Common myeloid progenitor, CD34-positive (primary cell): ENCODE data around the gene NEXMIF.
"Not testable (repeated sequence)": the region's sequence is repeated elsewhere in the genome, so short reads cannot be mapped to it uniquely, and the experiment has no call there.

Experiments used
- CTCF ChIA-PET: fragments of 350-600 bp; sonication (Branson Sonifier 250); formaldehyde crosslinking; loops from one replicate; lab custom pipeline; 2021; ENCODE audit warnings: antibody characterized with exemption; lab: Charles Lee
- POLR2A ChIA-PET: fragments of 350-600 bp; sonication (Branson Sonifier 250); formaldehyde crosslinking; loops from one replicate; lab custom pipeline; 2021; ENCODE audit warnings: antibody characterized with exemption; lab: Charles Lee
- DNase-seq, 3 donors: peaks; one replicate each; pipeline versions ENCODE4 v3.0.0 to v3.0.0-alpha.2; 2013
- H3K27ac ChIP-seq, 2 experiments: 1 replicate in 1 of 2; 2 replicates in 1 of 2; pipeline ENCODE4 v1.7.0; 2013; ENCODE audit warnings: inconsistent platforms in 2 of 2, low read length in 2 of 2, mild to moderate bottlenecking in 2 of 2, low read depth in 1 of 2, moderate library complexity in 1 of 2; ENCODE audit not compliant: severe bottlenecking in 2 of 2, insufficient read depth in 1 of 2, poor library complexity in 1 of 2
- H3K27me3 ChIP-seq, 5 experiments: replicated peaks in 2 of 5; 1 replicate in 3 of 5; 2 replicates in 2 of 5; pipeline versions ENCODE4 v1.6.1 to v1.7.0; 2013; ENCODE audit warnings: low read length in 4 of 5, mild to moderate bottlenecking in 2 of 5, moderate library complexity in 2 of 5, inconsistent platforms in 1 of 5; ENCODE audit not compliant: insufficient read depth in 5 of 5, control insufficient read depth in 4 of 5
- H3K36me3 ChIP-seq, 4 experiments: 1 replicate in 2 of 4; 2 replicates in 2 of 4; pipeline versions ENCODE4 v1.6.1 to v1.7.0; 2013; ENCODE audit warnings: low read length in 3 of 4, control low read depth in 1 of 4, mild to moderate bottlenecking in 1 of 4; ENCODE audit not compliant: control insufficient read depth in 4 of 4, insufficient read depth in 4 of 4
- H3K4me1 ChIP-seq, 4 experiments: 1 replicate in 3 of 4; 2 replicates in 1 of 4; pipeline versions ENCODE4 v1.6.1 to v1.7.1; 2013; ENCODE audit warnings: low read length in 3 of 4, mild to moderate bottlenecking in 3 of 4, control low read depth in 1 of 4, inconsistent platforms in 1 of 4, moderate library complexity in 1 of 4; ENCODE audit not compliant: control insufficient read depth in 4 of 4, insufficient read depth in 4 of 4; ENCODE audit errors: control extremely low read depth in 1 of 4
- H3K4me3 ChIP-seq, 7 experiments: 1 replicate in 4 of 7; 2 replicates in 3 of 7; pipeline versions ENCODE4 v1.5.1 to v1.7.0; 2013; ENCODE audit warnings: mild to moderate bottlenecking in 7 of 7, low read length in 6 of 7, moderate library complexity in 6 of 7, inconsistent platforms in 2 of 7, low read depth in 2 of 7, control low read depth in 1 of 7; ENCODE audit not compliant: insufficient read depth in 4 of 7, control insufficient read depth in 1 of 7; ENCODE audit errors: extremely low read depth in 1 of 7
- H3K9me3 ChIP-seq, 5 experiments: 1 replicate in 4 of 5; 2 replicates in 1 of 5; pipeline versions ENCODE4 v1.6.1 to v1.7.1; 2013; ENCODE audit warnings: low read length in 4 of 5, mild to moderate bottlenecking in 2 of 5, inconsistent platforms in 1 of 5, low read depth in 1 of 5, moderate library complexity in 1 of 5; ENCODE audit not compliant: control insufficient read depth in 4 of 5, insufficient read depth in 2 of 5; ENCODE audit errors: control extremely low read depth in 1 of 5
- WGBS: methylation state at CpG from one replicate; pipeline ENCODE4 v1.1.5; 2013; ENCODE audit not compliant: insufficient coverage; 5-methylcytosine and 5-hydroxymethylcytosine counted together

NEXMIF gene

GRCh38 chrX:74705269-74705668 is 220.0 kb downstream of the NEXMIF start:
- no peak for DNase-seq
- WGBS: no CpG with 5 or more reads among the region's 2 CpGs
- H3K9me3 ChIP-seq: peaks cover 0 to 2% (median 0%) of the 10 kb centered on the region in 5 experiments
- no peak overlapping the region for H3K4me3 ChIP-seq
- H3K36me3 ChIP-seq: no peaks in the 10 kb centered on the region
- no peak overlapping the region for H3K27ac ChIP-seq
- POLR2A ChIA-PET: no interaction called here
- CTCF ChIA-PET: no interaction called here
- no peaks in the 10 kb centered on the region for H3K4me1 ChIP-seq
- no peaks in the 10 kb centered on the region for H3K27me3 ChIP-seq

GRCh38 chrX:74701343-74701742 is 223.9 kb downstream of the NEXMIF start:
- POLR2A ChIA-PET: not testable (repeated sequence)

GRCh38 chrX:74684466-74684865 is 240.8 kb downstream of the NEXMIF start:
- POLR2A ChIA-PET: no interaction called here
- CTCF ChIA-PET: no interaction called here

More at GRCh38 chrX:74701343-74701742, 223.9 kb downstream of the NEXMIF start:
- DNase-seq, H3K4me3 ChIP-seq, H3K36me3 ChIP-seq, CTCF ChIA-PET, H3K9me3 ChIP-seq, H3K27ac ChIP-seq, H3K27me3 ChIP-seq, H3K4me1 ChIP-seq: not testable (repeated sequence)
- 100% methylated on average over 1 of the region's 2 CpGs for WGBS

More at GRCh38 chrX:74684466-74684865, 240.8 kb downstream of the NEXMIF start:
- 75% methylated on average over 1 of the region's 2 CpGs for WGBS
- no peaks in the 10 kb centered on the region for H3K27me3 ChIP-seq
- no peak overlapping the region for H3K27ac ChIP-seq
- no peak for DNase-seq
- H3K4me1 ChIP-seq: peaks cover 0 to 16% (median 3%) of the 10 kb centered on the region in 4 experiments
- H3K4me3 ChIP-seq: no peak overlapping the region
- H3K36me3 ChIP-seq: no peaks in the 10 kb centered on the region
- H3K9me3 ChIP-seq: no peaks in the 10 kb centered on the region
